GM12878 (cell line): ENCODE results near the gene RADX. TPM values are rescaled to one million over a fixed set of nuclear protein-coding genes. Genes with fewer than 3 reads are reported as not detected.

Source experiments
- ATAC-seq: fragments of 200-7000 bp; cut with Tn5 transposase; 3 replicates; pipeline ENCODE4 v1.9.1; 2020; ENCODE audit warnings: mild to moderate bottlenecking, moderate library complexity
- BruUV-seq: library from RNA; stranded (reverse); fragments of 400-500 nt; replicated peaks from 2 replicates; lab custom pipeline; 2021; lab: Mats Ljungman, UMichigan
- CTCF ChIA-PET: fragments of 300-600 bp; sonication (Branson Sonifier 250); formaldehyde crosslinking; extraction: SDS; loops from one replicate; lab custom pipeline; 2021; ENCODE audit warnings: inconsistent platforms; lab: Yijun Ruan, JAX
- POLR2A ChIA-PET: fragments of 350-600 bp; formaldehyde crosslinking; extraction: SDS; loops from one replicate; lab custom pipeline; 2021; ENCODE audit warnings: inconsistent platforms; lab: Charles Lee
- RAD21 ChIA-PET: fragments of 300-600 bp; sonication (Branson Sonifier 250); formaldehyde crosslinking; loops from one replicate; lab custom pipeline; 2023; ENCODE audit warnings: antibody characterized with exemption; ENCODE audit not compliant: unreplicated experiment; lab: Charles Lee
- SMC1A ChIA-PET: fragments of 300-600 bp; sonication (Branson Sonifier 250); formaldehyde crosslinking; loops from one replicate; lab custom pipeline; 2023; ENCODE audit not compliant: unreplicated experiment, uncharacterized antibody; lab: Charles Lee
- DNase-seq: peaks from one replicate; pipeline ENCODE4 v3.0.0-alpha.2; 2011; ENCODE audit warnings: low read depth, low spot score
- FAIRE-seq: peaks from 3 replicates; lab custom pipeline; 2011; peaks lifted over from hg19 to GRCh38; lab: Jason Lieb, UNC
- H2AFZ ChIP-seq: 2 replicates; pipeline ENCODE4 v1.6.0; 2011; ENCODE audit warnings: low read depth, low read length, control low read depth; ENCODE audit not compliant: control insufficient read depth
- H3K27ac ChIP-seq: 2 replicates; pipeline ENCODE4 v1.5.1; 2011; ENCODE audit warnings: control low read depth; ENCODE audit not compliant: control insufficient read depth, insufficient read depth
- H3K27me3 ChIP-seq, 2 experiments: replicated peaks in 1 of 2; 2 replicates each; pipeline versions ENCODE4 v1.6.0 to v1.6.1; 2011; ENCODE audit warnings: low read length in 1 of 2; ENCODE audit not compliant: control insufficient read depth in 2 of 2, insufficient read depth in 2 of 2
- H3K36me3 ChIP-seq, 2 experiments: 2 replicates each; pipeline ENCODE4 v1.5.1; 2011; ENCODE audit warnings: low read length in 1 of 2; ENCODE audit not compliant: control insufficient read depth in 2 of 2, insufficient read depth in 2 of 2
- H3K4me1 ChIP-seq: 2 replicates; pipeline ENCODE4 v1.6.1; 2011; ENCODE audit warnings: mild to moderate bottlenecking, low read length, moderate library complexity, mixed read lengths; ENCODE audit not compliant: control insufficient read depth, insufficient read depth
- H3K4me2 ChIP-seq: 2 replicates; pipeline ENCODE4 v1.6.0; 2011; ENCODE audit warnings: control low read depth; ENCODE audit not compliant: control insufficient read depth, insufficient read depth
- H3K4me3 ChIP-seq: fragments of 200-600 bp; sonication (generic); 2 replicates; pipeline ENCODE4 v1.5.1; 2016
- H3K79me2 ChIP-seq: 2 replicates; pipeline ENCODE4 v1.6.0; 2011; ENCODE audit warnings: low read length; ENCODE audit not compliant: control insufficient read depth, insufficient read depth
- H3K9ac ChIP-seq: 2 replicates; pipeline ENCODE4 v1.8.0; 2011; ENCODE audit warnings: low read length, control low read depth, mixed read lengths; ENCODE audit not compliant: control insufficient read depth, insufficient read depth
- H3K9me3 ChIP-seq: replicated peaks from 3 replicates; pipeline ENCODE4 v1.5.1; 2011; ENCODE audit warnings: mild to moderate bottlenecking, low read length; ENCODE audit not compliant: control insufficient read depth, insufficient read depth
- H4K20me1 ChIP-seq: 2 replicates; pipeline ENCODE4 v1.6.0; 2011; ENCODE audit not compliant: control insufficient read depth, insufficient read depth
- BCL3 ChIP-seq: IDR thresholded peaks from 2 replicates; pipeline ENCODE4 v1.6.1; 2011; ENCODE audit warnings: borderline replicate concordance, low read depth, mild to moderate bottlenecking, moderate library complexity, low read length; ENCODE audit not compliant: insufficient read depth, poor library complexity, severe bottlenecking
- E4F1 ChIP-seq: fragments of 450-650 bp; IDR thresholded peaks from 2 replicates; pipeline ENCODE4 v1.6.1; 2018; ENCODE audit warnings: borderline replicate concordance, mild to moderate bottlenecking; ENCODE audit not compliant: partially characterized antibody
- GABPA ChIP-seq: IDR thresholded peaks from 2 replicates; pipeline ENCODE4 v1.6.1; 2014; ENCODE audit warnings: antibody characterized with exemption, low read depth, mild to moderate bottlenecking, inconsistent platforms
- LARP7 ChIP-seq: fragments of 450-650 bp; IDR thresholded peaks from 2 replicates; pipeline ENCODE4 v1.6.1; 2017; ENCODE audit warnings: mild to moderate bottlenecking
- NBN ChIP-seq: fragments of 450-650 bp; IDR thresholded peaks from 2 replicates; pipeline ENCODE4 v1.6.1; 2016
- NR2C2 ChIP-seq: IDR thresholded peaks from 2 replicates; pipeline ENCODE4 v1.6.1; 2011; ENCODE audit warnings: borderline replicate concordance, low read depth; ENCODE audit not compliant: control insufficient read depth, insufficient read length
- PML ChIP-seq: IDR thresholded peaks from 2 replicates; pipeline ENCODE4 v1.6.1; 2012; ENCODE audit warnings: low read length, inconsistent platforms
- POLR2A ChIP-seq: IDR thresholded peaks from 2 replicates; pipeline ENCODE4 v1.6.1; 2011; ENCODE audit warnings: low read depth, mild to moderate bottlenecking, low read length
- SIX5 ChIP-seq: IDR thresholded peaks from 2 replicates; pipeline ENCODE4 v1.6.1; 2011; ENCODE audit warnings: mild to moderate bottlenecking, low read depth, low read length, moderate library complexity; ENCODE audit not compliant: severe bottlenecking
- SRF ChIP-seq, 2 experiments: IDR thresholded peaks; 2 replicates each; pipeline ENCODE4 v1.6.1; 2011; ENCODE audit warnings: low read depth in 2 of 2, low read length in 2 of 2, mild to moderate bottlenecking in 1 of 2, moderate library complexity in 1 of 2
- ZBTB4 ChIP-seq: fragments of 450-650 bp; formaldehyde crosslinking; IDR thresholded peaks from 2 replicates; pipeline ENCODE4 v1.4.0; 2022; ENCODE audit warnings: mild to moderate bottlenecking, moderate library complexity
- WGBS: methylation state at CpG from one replicate; pipeline ENCODE4 v1.1.6; 2016; ENCODE audit warnings: low lambda C conversion rate; ENCODE audit not compliant: insufficient replicate concordance, insufficient coverage; ENCODE audit errors: missing lambda C conversion rate; 5-methylcytosine and 5-hydroxymethylcytosine counted together
- in situ Hi-C: fragments of 300-500 bp; cut with MboI; formaldehyde crosslinking; loops from 9 replicates; pipeline ENCODE4 v1.14.3; 2018; ENCODE audit warnings: mixed read lengths
- intact Hi-C: fragments of 100-400 bp; cut with micrococcal nuclease; formaldehyde crosslinking; loops from one replicate; pipeline ENCODE4 v1.14.2; 2022; ENCODE audit not compliant: unreplicated experiment
- polyA plus RNA-seq, 11 experiments: library from polyadenylated mRNA; depleted of rRNA in 4 of 11; unstranded in 6 of 11; stranded (reverse) in 5 of 11; fragments of >200 nt; fragmentation: Nextera tagmentation in 4 of 11; fragmentation: Illumina TruSeq in 1 of 11; extraction: Ambion mirVana in 4 of 11; extraction: Trizol in 1 of 11; gene quantifications; 1 replicate in 1 of 11; 2 replicates in 10 of 11; pipeline versions ENCODE4 v1.2.1 to v1.2.3, GENCODE V29; 2011 to 2016; ENCODE audit warnings: inconsistent platforms in 2 of 11, missing spikeins in 2 of 11, low read depth in 1 of 11
- total RNA-seq, 4 experiments: library from RNA; depleted of rRNA in 3 of 4; stranded (reverse); fragments of >200 nt in 3 of 4; fragmentation: Illumina TruSeq in 1 of 4; extraction: Trizol in 1 of 4; gene quantifications; 2 replicates each; pipeline versions ENCODE4 v1.2.1 to v1.2.3, GENCODE V29; 2013 to 2021

RADX gene
- total and polyA plus RNA-seq, 10 of the 15 experiments (the other 5 are each of a cell fraction or from before 2014, with no cell fraction given), result 4.3 to 24.2 (median 12.4) TPM

- Histone ChIP-seq H3K4me2 (no peak overlapping the region), H3K9me3 (no peaks in the 10 kb centered on the region), H4K20me1 (no peaks in the 10 kb centered on the region), H3K27me3 (no peaks in the 10 kb centered on the region), H3K4me1 (no peaks in the 10 kb centered on the region), H3K9ac (no peak overlapping the region), H3K27ac (no peak overlapping the region), H3K79me2 (no peaks in the 10 kb centered on the region), H3K36me3 (no peaks in the 10 kb centered on the region), H2AFZ (no peak overlapping the region), H3K4me3 (no peak overlapping the region)
- POLR2A ChIA-PET, result no interaction called here
- no peak for ATAC-seq
- in situ Hi-C loops (no loop called here), intact Hi-C loops (no loop called here)
- CTCF ChIA-PET, result no interaction called here
- RAD21 ChIA-PET, result no interaction called here
- BruUV-seq, result no TSS peak
- 24% methylated on average over 1 of the region's 1 CpG for WGBS
- no peak for TF ChIP-seq SIX5
- TF ChIP-seq POLR2A, result no peak
- no peak for TF ChIP-seq NBN
- no peak for TF ChIP-seq ZBTB4 (CRISPR knock-in tag)
- TF ChIP-seq PML, result no peak
- no peak for TF ChIP-seq E4F1
- no peak for TF ChIP-seq BCL3
- no peak for TF ChIP-seq NR2C2
- no peak for TF ChIP-seq GABPA
- no peak for TF ChIP-seq LARP7
- no peak for TF ChIP-seq SRF (IDR thresholded peaks at IDR 0.05; ENCODE audit: low read depth in 2 of 2, low read length in 2 of 2)
- no peak for FAIRE-seq
- DNase-seq, result no peak
- SMC1A ChIA-PET, result no interaction called here
These were observed 90.9 kb downstream of the RADX start for GRCh38 chrX:106702636-106703035.
